Astrocyte (in vitro differentiated cells and primary cell): ENCODE results near the gene BEX3.

ENCODE experiments used
- CTCF ChIP-seq: IDR thresholded peaks from 2 replicates; pipeline ENCODE4 v1.5.1; 2011; ENCODE audit warnings: low read depth, mild to moderate bottlenecking, inconsistent platforms, low read length, moderate library complexity; ENCODE audit not compliant: insufficient read depth
- EZH2 ChIP-seq: IDR thresholded peaks from 2 replicates; pipeline ENCODE4 v1.6.1; 2012; ENCODE audit warnings: mild to moderate bottlenecking, low read length, inconsistent platforms; ENCODE audit not compliant: insufficient read depth

GRCh38 chrX:103362474-103362873 lies 13.9 kb upstream of the BEX3 start:
- TF ChIP-seq CTCF (no peak), EZH2 (no peak)
